Endodermal cell (in vitro differentiated cells): ENCODE results near the gene DSCAML1. TPM values are rescaled to one million over a fixed set of nuclear protein-coding genes. Genes with fewer than 3 reads are reported as not detected.

Experiments
- DNase-seq: peaks from one replicate; pipeline ENCODE4 v3.0.0-alpha.2; 2017
- H3K27ac ChIP-seq: 2 replicates; pipeline ENCODE4 v1.5.1; 2013; ENCODE audit warnings: mild to moderate bottlenecking, low read depth, low read length, moderate library complexity
- H3K27me3 ChIP-seq: 2 replicates; pipeline ENCODE4 v1.6.1; 2013; ENCODE audit warnings: mild to moderate bottlenecking, low read length, moderate library complexity; ENCODE audit not compliant: insufficient read depth, control insufficient read depth, poor library complexity, severe bottlenecking
- H3K36me3 ChIP-seq: 2 replicates; pipeline ENCODE4 v1.7.0; 2013; ENCODE audit warnings: mild to moderate bottlenecking, low read length, moderate library complexity; ENCODE audit not compliant: control insufficient read depth, insufficient read depth
- H3K4me1 ChIP-seq: one replicate; pipeline ENCODE4 v1.7.0; 2013; ENCODE audit warnings: low read length; ENCODE audit not compliant: control insufficient read depth, insufficient read depth
- H3K4me3 ChIP-seq: 2 replicates; pipeline ENCODE4 v1.5.1; 2013; ENCODE audit warnings: mild to moderate bottlenecking, low read length, moderate library complexity
- H3K9ac ChIP-seq: 2 replicates; pipeline ENCODE4 v1.6.1; 2013; ENCODE audit warnings: mild to moderate bottlenecking, low read length, moderate library complexity; ENCODE audit not compliant: poor library complexity, severe bottlenecking; ENCODE audit errors: extremely low read depth
- H3K9me3 ChIP-seq: 2 replicates; pipeline ENCODE4 v1.6.1; 2013; ENCODE audit warnings: mild to moderate bottlenecking, low read length, moderate library complexity; ENCODE audit not compliant: control insufficient read depth
- H3K27ac Mint-ChIP-seq: 2 replicates; pipeline ENCODE4 v1.8.0; 2020; ENCODE audit warnings: mixed read lengths
- H3K27me3 Mint-ChIP-seq: 2 replicates; pipeline ENCODE4 v1.8.0; 2021; ENCODE audit warnings: mild to moderate bottlenecking, mixed read lengths; ENCODE audit not compliant: insufficient read depth
- H3K36me3 Mint-ChIP-seq: 2 replicates; pipeline ENCODE4 v1.8.0; 2020; ENCODE audit warnings: low read depth, mixed read lengths
- H3K4me1 Mint-ChIP-seq: 2 replicates; pipeline ENCODE4 v1.8.0; 2020; ENCODE audit warnings: mixed read lengths
- H3K4me3 Mint-ChIP-seq: 2 replicates; pipeline ENCODE4 v1.8.0; 2020; ENCODE audit warnings: mild to moderate bottlenecking, moderate library complexity, mixed read lengths
- H3K9me3 Mint-ChIP-seq: 2 replicates; pipeline ENCODE4 v1.8.0; 2020; ENCODE audit warnings: mild to moderate bottlenecking, mixed read lengths
- CTCF ChIP-seq: fragments of 200-600 bp; sonication (generic); conservative IDR thresholded peaks from 2 replicates; pipeline ENCODE4 v1.5.0; 2021; ENCODE audit warnings: antibody characterized with exemption, mild to moderate bottlenecking
- WGBS, 2 experiments: methylation state at CpG; one replicate each; pipeline versions ENCODE4 v1.1.5 to v1.1.7; 2013; ENCODE audit warnings: missing lambda C conversion rate in 2 of 2, mixed read lengths in 1 of 2; ENCODE audit not compliant: insufficient coverage in 1 of 2, insufficient read length in 1 of 2; 5-methylcytosine and 5-hydroxymethylcytosine counted together
- long read RNA-seq, 4 experiments: library from polyadenylated mRNA in 2 of 4; library from RNA in 1 of 4; library from capped mRNA in 1 of 4; stranded (forward) in 3 of 4; unstranded in 1 of 4; transcript quantifications; one replicate each; pipeline ENCODE4 v2.0.0, GENCODE V29; 2020 to 2021; ENCODE audit warnings: inconsistent platforms in 1 of 4
- polyA plus RNA-seq, 2 experiments: library from polyadenylated mRNA; stranded (reverse); fragments of 50-300 nt; gene quantifications; one replicate each; pipeline ENCODE4 v1.2.3, GENCODE V29; 2013
- total RNA-seq, 2 donors: library from RNA; stranded (reverse); fragmentation: NEBNext Ultra II Directional in 1 of 2; extraction: Animal tissue kit (Norgen Biotek cat#: 25700) in 1 of 2; gene quantifications; 2 replicates in 1 of 2; 3 replicates in 1 of 2; pipeline ENCODE4 v1.2.1, GENCODE V29; 2021

DSCAML1 gene
- 10 to 100 TPM in 1 of 2 donors, 1 to 10 TPM in 1; 5.6 to 10.9 TPM for total RNA-seq
- polyA plus RNA-seq (2013, experiment 1 of 2), result 1.4 TPM
- polyA plus RNA-seq (2013, experiment 2 of 2), result 0.50 TPM
- long read RNA-seq, experiment 1, result 0 reads
- long read RNA-seq, experiment 2, partial matches to known transcripts, result 2 of 10 reads
- long read RNA-seq, experiment 2, other reads (novel, unspliced or antisense), result 8 of 10 reads
- long read RNA-seq, experiment 3, partial matches to known transcripts, result 0 of 4 reads
- long read RNA-seq, experiment 3, other reads (novel, unspliced or antisense), result 3 of 4 reads
- long read RNA-seq, experiment 4, partial matches to known transcripts, result 1 of 2 reads
- long read RNA-seq, experiment 4, other reads (novel, unspliced or antisense), result 1 of 2 reads

- WGBS, 2 experiments, result 5 to 8% methylated on average over 15 to 66 of the region's 66 CpGs
These were observed at the start of gene DSCAML1 for GRCh38 chr11:117796872-117797529. TSS of gene DSCAML1 (minus strand) at chr11:117797216. CDS start at chr11:117797079, 137 bp downstream.

GRCh38 chr11:117843666-117844484 is 46.9 kb upstream of the DSCAML1 start:
- peak; percentile 98 for TF ChIP-seq CTCF
- peaks cover 28% of the 10 kb centered on the region for H3K36me3 ChIP-seq
- Mint-ChIP-seq H3K27me3 (no peaks in the 10 kb centered on the region), H3K27ac (no peak overlapping the region), H3K36me3 (peaks cover 7% of the 10 kb centered on the region), H3K9me3 (peaks cover 3% of the 10 kb centered on the region), H3K4me3 (no peak overlapping the region), H3K4me1 (no peaks in the 10 kb centered on the region)
- no peak overlapping the region for H3K27ac ChIP-seq
- H3K4me3 ChIP-seq, result no peak overlapping the region
- WGBS, 2 experiments, result 43 to 50% methylated on average over 2 to 9 of the region's 9 CpGs
- H3K9me3 ChIP-seq, result no peaks in the 10 kb centered on the region
- no peak overlapping the region for H3K9ac ChIP-seq
- DNase-seq, result peak; percentile 94
- no peaks in the 10 kb centered on the region for H3K27me3 ChIP-seq
- H3K4me1 ChIP-seq, result no peaks in the 10 kb centered on the region

More at GRCh38 chr11:117796872-117797529, at the start of gene DSCAML1:
- H3K4me3 Mint-ChIP-seq, result peak within 1 kb of the TSS; percentile 58
- no peak within 1 kb of the TSS for H3K27ac ChIP-seq
- H3K36me3 ChIP-seq, result no peaks in the 10 kb centered on the region
- no peak within 1 kb of the TSS for H3K27ac Mint-ChIP-seq
- H3K4me3 ChIP-seq, result peak within 1 kb of the TSS; percentile 74
- no peaks in the 10 kb centered on the region for H3K4me1 ChIP-seq
- H3K27me3 ChIP-seq, result peaks cover 81% of the 10 kb centered on the region
- no peaks in the 10 kb centered on the region for H3K9me3 ChIP-seq
- H3K36me3 Mint-ChIP-seq, result no peaks in the 10 kb centered on the region
- peaks cover 9% of the 10 kb centered on the region for H3K4me1 Mint-ChIP-seq
- no peak for TF ChIP-seq CTCF
- peaks cover 78% of the 10 kb centered on the region for H3K27me3 Mint-ChIP-seq
- H3K9me3 Mint-ChIP-seq, result no peaks in the 10 kb centered on the region
- DNase-seq, result peak; percentile 84
- H3K9ac ChIP-seq, result no peak within 1 kb of the TSS
